GM21360 (cell line): ENCODE results near the gene PFDN1.

Experiments used
- ATAC-seq: cut with Tn5 transposase; IDR thresholded peaks from one replicate; pipeline ENCODE4 v1.9.1; 2021; ENCODE audit warnings: mild to moderate bottlenecking, moderate library complexity; ENCODE audit not compliant: unreplicated experiment

PFDN1 gene

GRCh38 chr5:140329739-140330481 lies 27.0 kb upstream of the PFDN1 start:
- ATAC-seq = no peak

DNA sequence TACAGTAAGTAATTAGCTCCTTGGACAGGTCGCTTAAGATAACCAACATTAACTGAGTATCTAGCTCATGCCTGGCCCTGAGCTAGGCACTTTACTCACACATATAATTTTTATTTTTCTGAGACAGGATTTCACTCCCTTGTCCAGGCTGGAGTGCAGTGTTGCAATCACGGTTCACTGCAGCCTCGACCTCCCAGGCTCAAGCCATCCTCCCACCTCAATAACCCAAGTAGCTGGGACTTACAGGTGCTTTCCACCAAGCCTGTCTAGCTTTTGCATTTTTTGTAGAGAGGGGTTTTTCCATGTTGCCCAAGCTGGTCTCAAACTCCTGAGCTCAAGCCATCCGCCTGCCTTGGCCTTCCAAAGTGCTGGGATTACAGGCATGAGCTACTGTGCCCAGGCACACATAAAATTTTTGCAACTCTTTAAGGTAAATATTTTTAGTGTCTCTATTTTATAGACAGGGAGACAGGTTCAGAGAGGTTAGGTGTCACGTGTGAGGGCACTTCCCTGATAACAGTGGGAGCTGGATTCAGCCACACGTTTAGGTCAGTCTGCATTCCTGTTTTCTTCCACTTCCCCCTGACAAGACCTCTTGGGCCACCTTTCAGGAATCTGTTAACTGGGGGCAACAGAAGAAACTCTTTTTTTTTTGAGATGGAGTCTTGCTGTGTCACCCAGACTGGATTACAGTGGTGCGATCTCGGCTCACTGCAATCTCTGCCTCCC lies 25.3 kb upstream of the PFDN1 start:
- no peak for ATAC-seq

DNA sequence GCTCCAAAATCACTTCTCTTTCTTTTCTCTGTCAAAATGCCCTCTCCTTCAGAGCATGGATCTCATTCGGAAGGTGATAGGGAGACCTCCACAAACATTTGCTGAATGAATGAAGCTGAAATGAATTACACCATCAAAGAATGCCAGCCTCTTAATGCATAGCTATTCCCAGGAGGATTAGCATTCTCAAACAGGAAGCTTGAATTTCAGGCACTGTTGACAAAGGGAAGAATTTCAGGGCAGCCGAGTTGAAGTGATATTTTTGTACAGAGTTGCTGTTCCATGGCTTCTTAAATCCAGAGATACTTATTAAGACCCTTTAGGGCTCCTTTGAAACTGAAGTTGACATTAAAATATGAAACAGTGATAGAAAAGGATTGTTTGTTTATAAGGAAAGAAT lies 24.7 kb upstream of the PFDN1 start:
- ATAC-seq = no peak

DNA sequence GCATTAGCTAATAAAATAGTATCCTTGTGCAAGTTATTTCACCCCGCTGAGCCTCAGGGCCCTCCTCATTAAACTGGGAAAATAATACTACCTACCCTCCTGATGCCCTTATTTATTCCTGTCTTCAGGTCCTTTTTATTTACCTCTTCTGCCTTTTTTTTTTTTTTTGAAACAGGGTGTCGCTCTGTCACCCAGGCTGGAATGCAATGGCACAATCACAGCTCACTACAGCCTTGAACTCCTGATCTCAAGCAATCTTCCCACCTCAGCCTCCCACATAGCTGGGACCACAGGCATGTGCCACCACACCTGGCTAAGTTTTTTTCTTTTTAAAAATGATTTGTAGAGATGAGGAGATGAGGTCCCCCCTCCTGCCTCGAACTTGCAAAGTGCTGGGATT lies 22.6 kb upstream of the PFDN1 start:
- ATAC-seq = no peak

DNA sequence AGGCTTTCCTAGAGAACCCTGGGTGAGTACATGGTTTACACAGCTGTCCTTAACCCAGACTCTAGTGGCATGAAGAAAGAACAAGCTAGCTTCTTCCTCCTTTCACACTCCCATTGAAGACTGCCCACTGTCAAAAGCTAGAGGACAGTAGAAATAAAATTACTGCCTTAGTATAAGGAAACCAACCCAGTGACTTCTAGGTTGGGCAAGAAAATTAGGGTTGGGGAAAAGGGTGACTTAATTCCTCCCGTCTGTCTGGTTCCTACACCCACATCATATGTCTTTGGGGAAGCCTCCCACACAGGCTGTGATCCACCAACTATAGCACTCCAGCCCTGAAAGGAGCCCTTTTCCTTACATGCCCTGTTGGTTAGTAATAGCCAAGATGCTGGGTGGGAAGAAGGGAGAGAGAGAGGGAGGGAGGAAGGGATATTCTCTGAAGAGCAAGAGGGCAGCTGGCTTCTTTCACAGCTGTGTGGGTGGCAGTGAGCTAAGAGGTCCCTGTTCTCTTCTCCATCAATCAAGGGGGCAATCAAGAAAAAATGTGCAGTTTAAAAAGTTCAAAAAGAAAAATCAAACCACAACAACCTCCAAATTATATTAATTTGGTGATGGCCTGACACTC lies 21.8 kb upstream of the PFDN1 start:
- ATAC-seq = no peak

DNA sequence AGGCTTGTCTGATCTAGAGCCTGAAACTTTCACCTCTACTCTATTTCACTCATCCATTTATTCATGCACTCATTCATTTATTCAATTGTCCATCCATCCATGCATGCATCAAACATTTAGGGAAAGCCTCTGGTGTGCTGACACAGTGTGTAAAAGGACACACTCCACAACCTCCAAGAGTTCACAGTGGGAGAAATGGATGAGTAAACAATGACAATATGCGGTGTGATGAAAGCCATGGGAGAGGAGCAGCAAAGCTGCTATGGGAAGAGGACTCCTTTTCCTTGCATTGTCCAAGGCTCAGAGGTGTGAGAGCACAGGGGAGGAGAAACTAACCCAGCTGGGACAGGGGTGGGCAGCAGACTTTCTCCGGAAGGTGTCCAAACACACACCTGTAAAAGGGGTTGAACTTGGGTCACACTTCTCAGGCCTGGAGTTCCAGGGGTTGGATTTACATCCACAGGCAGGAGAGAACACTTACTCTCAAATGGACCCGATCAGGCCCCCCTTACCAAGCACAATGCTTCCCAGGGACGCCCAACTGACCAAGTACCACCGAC lies 21.2 kb upstream of the PFDN1 start:
- no peak for ATAC-seq

GRCh38 chr5:140322751-140323731 lies 20.1 kb upstream of the PFDN1 start:
- no peak for ATAC-seq

DNA sequence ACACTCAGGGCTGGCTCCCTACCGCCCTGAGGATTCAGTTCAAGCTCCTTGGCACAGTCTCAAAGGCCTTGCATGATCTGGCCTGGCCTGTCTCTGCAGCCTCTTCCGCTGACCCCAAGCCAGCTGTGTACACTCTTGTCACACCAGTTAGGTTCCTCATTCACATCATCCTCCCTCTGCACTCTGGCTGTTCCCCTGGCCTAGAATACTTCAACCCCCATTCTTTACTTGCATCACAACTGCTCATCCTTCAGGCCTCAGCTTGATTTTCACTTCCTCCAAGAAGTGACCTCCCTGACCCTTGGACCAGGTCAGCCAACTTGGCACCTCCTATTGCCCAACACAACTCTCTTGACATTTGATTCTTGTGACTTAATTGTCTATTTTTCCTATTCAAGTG lies 18.9 kb upstream of the PFDN1 start:
- no peak for ATAC-seq

- ATAC-seq = no peak
Measured at GRCh38 chr5:140319833-140320232, 16.9 kb upstream of the PFDN1 start.

DNA sequence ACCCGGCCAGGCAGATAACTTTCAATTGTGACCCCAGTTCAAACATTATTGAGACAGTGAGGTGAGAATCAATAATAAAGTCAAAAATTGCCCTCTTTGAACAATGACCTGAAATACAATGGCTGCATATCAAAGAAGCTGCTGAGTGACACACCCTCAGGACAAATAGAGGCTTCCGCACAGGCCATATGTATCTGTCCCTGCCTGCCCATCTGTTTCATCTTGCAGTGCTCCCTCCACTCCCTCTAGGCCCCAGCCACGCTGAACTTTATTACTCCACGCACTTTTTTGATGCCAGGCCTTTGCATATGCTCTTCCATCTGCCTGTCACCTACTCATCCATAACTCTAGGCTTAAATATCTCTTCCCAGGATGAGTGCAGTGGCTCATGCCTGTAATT lies 15.9 kb upstream of the PFDN1 start:
- ATAC-seq = no peak

- ATAC-seq = no peak
Measured at GRCh38 chr5:140317859-140318258, 15.0 kb upstream of the PFDN1 start.

GRCh38 chr5:140312791-140313189 lies 9.9 kb upstream of the PFDN1 start:
- no peak for ATAC-seq

DNA sequence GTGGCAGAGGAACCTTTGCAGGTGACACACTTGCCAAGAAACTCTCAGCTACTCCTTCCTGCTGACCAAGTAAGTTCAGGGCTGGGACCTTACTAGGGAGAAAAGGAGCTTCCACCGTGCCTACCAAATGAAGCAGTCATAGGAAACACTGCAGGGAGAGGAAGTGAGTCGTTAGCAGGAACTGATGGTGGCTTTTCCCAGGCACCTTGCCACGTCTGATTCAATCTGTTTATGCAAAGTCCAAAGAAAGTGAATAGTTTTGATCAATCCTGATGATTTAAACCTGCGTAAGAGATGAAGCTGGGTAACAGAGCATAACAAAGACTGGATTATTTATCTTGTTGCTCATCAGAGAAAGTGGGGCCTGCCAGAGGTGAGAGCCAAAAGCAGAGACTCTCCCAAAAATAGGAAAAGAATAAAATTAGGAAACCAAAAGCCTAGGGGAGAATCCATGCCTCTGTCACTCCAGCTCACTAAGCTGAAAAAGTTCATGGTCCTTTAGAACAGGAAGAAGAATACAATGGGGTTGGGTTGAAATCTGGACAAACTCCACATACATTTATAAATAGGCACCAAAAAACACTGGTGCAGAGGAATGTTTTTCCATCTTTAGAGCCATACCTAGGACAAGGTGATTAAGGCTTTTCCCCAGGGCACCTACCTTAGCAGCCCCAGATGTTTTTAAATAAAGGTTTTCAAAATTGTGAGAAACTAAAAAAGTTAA lies 9.3 kb upstream of the PFDN1 start:
- no peak for ATAC-seq

DNA sequence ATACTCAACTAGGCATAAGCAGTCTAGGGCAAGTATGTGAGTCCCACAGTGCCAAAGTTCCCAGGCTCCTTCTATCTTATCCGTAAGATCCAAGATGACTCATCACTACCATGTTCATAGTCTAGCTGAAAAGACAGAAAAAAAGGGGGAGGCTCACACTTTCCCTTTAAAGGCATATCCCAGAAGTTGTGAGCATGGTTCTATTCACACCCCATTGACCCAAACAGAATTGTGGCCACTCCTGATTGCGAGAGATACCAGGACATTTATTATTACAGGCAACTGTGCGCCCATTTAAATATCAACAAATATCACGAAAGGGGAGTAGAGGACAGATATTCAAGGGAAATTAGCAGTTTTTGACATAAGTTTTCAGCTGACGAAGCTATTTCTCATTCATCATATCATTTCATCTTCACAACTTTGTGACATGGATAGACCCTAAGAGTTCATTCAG lies 8.1 kb upstream of the PFDN1 start:
- ATAC-seq = no peak

- ATAC-seq = no peak
Measured at GRCh38 chr5:140310434-140310833, 7.5 kb upstream of the PFDN1 start.

DNA sequence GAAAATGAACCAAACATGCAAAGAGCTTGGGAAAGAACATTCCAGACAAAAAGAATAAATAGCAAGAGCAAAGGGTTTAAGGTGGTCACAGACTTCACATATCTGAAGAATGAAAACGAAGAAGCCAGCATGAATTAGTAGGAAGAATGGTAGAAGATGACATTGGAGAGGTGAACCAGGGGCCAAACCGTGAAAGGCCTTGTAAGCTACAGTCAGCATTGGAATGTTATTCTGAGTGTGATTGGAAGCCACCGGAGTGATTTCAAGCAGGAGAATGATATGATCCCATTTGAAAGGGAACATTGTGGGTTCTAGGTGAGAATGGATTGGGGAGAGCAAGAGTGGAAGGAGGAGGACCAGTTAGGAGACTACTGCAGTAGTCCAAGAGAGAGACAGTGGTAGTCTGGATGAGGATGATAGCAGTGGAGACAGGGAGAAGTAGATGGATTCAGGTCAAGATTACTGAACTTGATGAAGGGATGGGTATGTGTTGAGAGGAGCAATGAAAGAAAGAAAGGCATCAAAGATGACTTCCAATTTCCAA lies 6.9 kb upstream of the PFDN1 start:
- no peak for ATAC-seq

DNA sequence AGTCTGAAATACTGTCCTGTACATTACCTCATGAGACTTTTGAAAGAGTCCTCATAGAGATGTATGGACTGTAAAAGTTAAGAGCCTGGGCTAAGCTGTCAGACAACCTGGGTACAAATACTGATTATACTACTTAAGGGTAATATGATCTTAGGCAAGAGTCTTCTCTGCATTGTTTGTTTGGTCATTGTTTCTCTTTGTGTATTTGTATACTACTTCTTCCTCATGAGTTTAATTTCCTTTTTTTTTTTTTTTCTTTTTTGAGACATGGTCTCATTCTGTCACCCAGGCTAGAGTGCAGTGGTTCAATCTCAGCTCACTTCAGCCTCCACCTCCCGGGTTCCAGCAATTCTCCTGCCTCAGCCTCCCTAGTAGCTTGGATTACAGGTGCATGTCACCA lies 2.6 kb upstream of the PFDN1 start:
- ATAC-seq = no peak

DNA sequence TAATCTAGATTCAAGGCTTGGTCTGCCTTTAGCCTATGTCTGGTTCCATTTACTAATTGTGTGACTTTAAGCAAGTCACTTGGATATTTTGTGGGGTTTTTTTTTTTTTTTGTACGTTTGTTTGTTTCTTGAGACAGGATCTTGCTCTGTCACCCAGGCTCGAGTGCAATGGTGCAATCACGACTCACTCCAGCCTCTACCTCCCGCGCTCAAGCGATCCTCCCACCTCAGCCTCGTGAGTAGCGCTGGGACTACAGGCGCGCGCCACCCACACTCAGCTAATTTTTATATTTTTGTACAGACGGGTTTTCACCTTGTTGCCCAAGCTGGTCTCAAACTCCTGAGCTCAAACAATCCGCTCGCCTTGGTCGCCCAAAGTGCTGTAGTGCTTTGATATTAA lies 1.1 kb upstream of the PFDN1 start:
- no peak for ATAC-seq

DNA sequence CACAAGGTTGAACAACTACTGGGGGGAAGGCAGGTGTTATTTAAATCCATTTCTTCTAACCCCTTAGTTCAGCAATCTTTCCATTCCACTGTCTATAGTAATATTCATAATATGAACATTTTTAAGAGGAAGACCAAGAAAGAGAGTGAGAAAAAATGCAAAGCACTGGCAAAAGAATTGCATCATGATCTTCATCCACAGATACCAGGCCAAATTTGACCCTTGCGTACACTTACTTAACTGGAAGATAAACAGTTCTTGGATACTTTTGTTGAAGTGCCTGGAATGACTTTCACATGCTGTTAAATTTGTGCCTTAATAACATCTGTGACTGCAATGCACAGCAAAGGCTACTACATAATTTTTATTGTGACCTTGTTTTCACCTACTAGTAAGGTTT lies 1.8 kb downstream of the PFDN1 start:
- no peak for ATAC-seq

DNA sequence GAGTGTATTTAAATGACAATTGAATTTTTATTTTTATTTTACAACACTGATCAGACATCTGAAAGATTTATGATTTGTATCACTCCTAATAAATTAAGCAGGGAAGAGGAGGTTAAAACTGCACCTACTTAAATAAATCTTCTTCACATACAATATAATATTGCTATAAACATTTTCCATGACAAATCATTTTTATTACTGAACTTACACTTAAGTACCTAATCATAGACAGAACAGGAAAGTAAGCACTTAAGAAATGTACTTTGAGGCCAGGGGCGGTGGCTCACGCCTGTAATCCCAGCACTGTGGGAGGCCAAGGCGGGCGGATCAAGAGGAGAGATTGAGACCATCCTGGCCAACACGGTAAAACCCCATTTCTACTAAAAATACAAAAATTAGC lies 3.8 kb downstream of the PFDN1 start:
- no peak for ATAC-seq
